Liver (tissue), 3 donors: ENCODE data around the gene MGAT5.

ENCODE experiments used
- FOXA1 ChIP-seq: IDR thresholded peaks from 2 replicates; pipeline ENCODE4 v1.6.1; 2016; ENCODE audit warnings: antibody characterized with exemption
- HNF4G ChIP-seq: IDR thresholded peaks from 2 replicates; pipeline ENCODE4 v1.6.1; 2016; ENCODE audit warnings: antibody characterized with exemption
- RAD21 ChIP-seq, 2 donors: IDR thresholded peaks; 2 replicates each; pipeline ENCODE4 v1.6.1; 2016; ENCODE audit warnings: antibody characterized with exemption in 2 of 2, mild to moderate bottlenecking in 2 of 2
- RXRA ChIP-seq, 2 donors: IDR thresholded peaks; 2 replicates each; pipeline ENCODE4 v1.6.1; 2017 to 2018; ENCODE audit warnings: antibody characterized with exemption in 2 of 2, mild to moderate bottlenecking in 1 of 2
- SP1 ChIP-seq: IDR thresholded peaks from 2 replicates; pipeline ENCODE4 v1.6.1; 2018; ENCODE audit warnings: antibody characterized with exemption, mild to moderate bottlenecking
- TAF1 ChIP-seq: conservative IDR thresholded peaks from 2 replicates; pipeline ENCODE4 v1.6.1; 2016; ENCODE audit warnings: antibody characterized with exemption, mild to moderate bottlenecking
- YY1 ChIP-seq: IDR thresholded peaks from 2 replicates; pipeline ENCODE4 v1.6.1; 2016; ENCODE audit warnings: antibody characterized with exemption, mild to moderate bottlenecking
- TF ChIP-seq, protein P1 (sequence below): IDR thresholded peaks from 2 replicates; pipeline ENCODE4 v1.6.1; 2016; ENCODE audit warnings: antibody characterized with exemption, mild to moderate bottlenecking
- TF ChIP-seq, protein P2 (sequence below): fragments of 150-350 bp; IDR thresholded peaks from 2 replicates; pipeline ENCODE4 v1.5.1; 2017; ENCODE audit warnings: improper control_type of control experiment, low read depth, low read length; ENCODE audit not compliant: missing input control
- TF ChIP-seq, protein P3 (sequence below): IDR thresholded peaks from 2 replicates; pipeline ENCODE4 v1.6.1; 2016; ENCODE audit warnings: antibody characterized with exemption
- TF ChIP-seq, protein P4 (sequence below): IDR thresholded peaks from 2 replicates; pipeline ENCODE4 v1.6.1; 2016; ENCODE audit warnings: antibody characterized with exemption
- donor health status: healthy.
- donor health status: healthy.

DNA sequence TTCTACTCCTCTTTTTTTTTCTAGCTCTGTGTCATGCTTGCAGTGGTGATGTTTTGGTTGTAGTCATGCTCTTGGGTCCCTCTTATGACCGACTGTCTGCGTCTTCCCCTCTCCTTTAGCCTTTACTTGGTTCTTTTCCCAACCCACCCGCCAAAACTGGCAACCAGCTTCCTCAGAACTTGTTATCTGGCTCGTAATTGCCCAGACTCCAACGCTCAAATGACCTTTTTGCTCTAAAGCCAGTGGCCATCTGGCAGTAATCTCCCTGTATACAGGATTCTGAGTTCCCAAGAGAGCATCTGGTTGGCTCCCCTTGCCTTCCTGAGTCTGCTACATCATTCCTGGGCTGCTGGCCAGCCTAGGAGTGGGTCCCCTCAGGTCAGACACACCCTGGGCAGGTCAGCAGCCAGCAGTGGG, 147.2 kb downstream of the MGAT5 start:
- TF ChIP-seq, protein P1, sequence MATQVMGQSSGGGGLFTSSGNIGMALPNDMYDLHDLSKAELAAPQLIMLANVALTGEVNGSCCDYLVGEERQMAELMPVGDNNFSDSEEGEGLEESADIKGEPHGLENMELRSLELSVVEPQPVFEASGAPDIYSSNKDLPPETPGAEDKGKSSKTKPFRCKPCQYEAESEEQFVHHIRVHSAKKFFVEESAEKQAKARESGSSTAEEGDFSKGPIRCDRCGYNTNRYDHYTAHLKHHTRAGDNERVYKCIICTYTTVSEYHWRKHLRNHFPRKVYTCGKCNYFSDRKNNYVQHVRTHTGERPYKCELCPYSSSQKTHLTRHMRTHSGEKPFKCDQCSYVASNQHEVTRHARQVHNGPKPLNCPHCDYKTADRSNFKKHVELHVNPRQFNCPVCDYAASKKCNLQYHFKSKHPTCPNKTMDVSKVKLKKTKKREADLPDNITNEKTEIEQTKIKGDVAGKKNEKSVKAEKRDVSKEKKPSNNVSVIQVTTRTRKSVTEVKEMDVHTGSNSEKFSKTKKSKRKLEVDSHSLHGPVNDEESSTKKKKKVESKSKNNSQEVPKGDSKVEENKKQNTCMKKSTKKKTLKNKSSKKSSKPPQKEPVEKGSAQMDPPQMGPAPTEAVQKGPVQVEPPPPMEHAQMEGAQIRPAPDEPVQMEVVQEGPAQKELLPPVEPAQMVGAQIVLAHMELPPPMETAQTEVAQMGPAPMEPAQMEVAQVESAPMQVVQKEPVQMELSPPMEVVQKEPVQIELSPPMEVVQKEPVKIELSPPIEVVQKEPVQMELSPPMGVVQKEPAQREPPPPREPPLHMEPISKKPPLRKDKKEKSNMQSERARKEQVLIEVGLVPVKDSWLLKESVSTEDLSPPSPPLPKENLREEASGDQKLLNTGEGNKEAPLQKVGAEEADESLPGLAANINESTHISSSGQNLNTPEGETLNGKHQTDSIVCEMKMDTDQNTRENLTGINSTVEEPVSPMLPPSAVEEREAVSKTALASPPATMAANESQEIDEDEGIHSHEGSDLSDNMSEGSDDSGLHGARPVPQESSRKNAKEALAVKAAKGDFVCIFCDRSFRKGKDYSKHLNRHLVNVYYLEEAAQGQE, result no peak
- TF ChIP-seq FOXA1 (no peak), RAD21 (IDR thresholded peaks at IDR 0.05) (no peak), SP1 (peak; percentile 23), RXRA (IDR thresholded peaks at IDR 0.05) (peak; percentile 27 to 50), HNF4G (no peak), YY1 (no peak), TAF1 (no peak)
- TF ChIP-seq, protein P2, sequence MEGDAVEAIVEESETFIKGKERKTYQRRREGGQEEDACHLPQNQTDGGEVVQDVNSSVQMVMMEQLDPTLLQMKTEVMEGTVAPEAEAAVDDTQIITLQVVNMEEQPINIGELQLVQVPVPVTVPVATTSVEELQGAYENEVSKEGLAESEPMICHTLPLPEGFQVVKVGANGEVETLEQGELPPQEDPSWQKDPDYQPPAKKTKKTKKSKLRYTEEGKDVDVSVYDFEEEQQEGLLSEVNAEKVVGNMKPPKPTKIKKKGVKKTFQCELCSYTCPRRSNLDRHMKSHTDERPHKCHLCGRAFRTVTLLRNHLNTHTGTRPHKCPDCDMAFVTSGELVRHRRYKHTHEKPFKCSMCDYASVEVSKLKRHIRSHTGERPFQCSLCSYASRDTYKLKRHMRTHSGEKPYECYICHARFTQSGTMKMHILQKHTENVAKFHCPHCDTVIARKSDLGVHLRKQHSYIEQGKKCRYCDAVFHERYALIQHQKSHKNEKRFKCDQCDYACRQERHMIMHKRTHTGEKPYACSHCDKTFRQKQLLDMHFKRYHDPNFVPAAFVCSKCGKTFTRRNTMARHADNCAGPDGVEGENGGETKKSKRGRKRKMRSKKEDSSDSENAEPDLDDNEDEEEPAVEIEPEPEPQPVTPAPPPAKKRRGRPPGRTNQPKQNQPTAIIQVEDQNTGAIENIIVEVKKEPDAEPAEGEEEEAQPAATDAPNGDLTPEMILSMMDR, result no peak
- TF ChIP-seq, protein P3, sequence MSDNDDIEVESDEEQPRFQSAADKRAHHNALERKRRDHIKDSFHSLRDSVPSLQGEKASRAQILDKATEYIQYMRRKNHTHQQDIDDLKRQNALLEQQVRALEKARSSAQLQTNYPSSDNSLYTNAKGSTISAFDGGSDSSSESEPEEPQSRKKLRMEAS, result no peak
- TF ChIP-seq, protein P4, sequence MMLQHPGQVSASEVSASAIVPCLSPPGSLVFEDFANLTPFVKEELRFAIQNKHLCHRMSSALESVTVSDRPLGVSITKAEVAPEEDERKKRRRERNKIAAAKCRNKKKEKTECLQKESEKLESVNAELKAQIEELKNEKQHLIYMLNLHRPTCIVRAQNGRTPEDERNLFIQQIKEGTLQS, result no peak
